ENCODE data around the gene PIGU. TPM values are rescaled to one million over a fixed set of nuclear protein-coding genes. Genes with fewer than 3 reads are reported as not detected.

The PIGU gene
- total RNA-seq, 2 experiments from 2014 or later = 16.6 to 27.9 TPM

DNA sequence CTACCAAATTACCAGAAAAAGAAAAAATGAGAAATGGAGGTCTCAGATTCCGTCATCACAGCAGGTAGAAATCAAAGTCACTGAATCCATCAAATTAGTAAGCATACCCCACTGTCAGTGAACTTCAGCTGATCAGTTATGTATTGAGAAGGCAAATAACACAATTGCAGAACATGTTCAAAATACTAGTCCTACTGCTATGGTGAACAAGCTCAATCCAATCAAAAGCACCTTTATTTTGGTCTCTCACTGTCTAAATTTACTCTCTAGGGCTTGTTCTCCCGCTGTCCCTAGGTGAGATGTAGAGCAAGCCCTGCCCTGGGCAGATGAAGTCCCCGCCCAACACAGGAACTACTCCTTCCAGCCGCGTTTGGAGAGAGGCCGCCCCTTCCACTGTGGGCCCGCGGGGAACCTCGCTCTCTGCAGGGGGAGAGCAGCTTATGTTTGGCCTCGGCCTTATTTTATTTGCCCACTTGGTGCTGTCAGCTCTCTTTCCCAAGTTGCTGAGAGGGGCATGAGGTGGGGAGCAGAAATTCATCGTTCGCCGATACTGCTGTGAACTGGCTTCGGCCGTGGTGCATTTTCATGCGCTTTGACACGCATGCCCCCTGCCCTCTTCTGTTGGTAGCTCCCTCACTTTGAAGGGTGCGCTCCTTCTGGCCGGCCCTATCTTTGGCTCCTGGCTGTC is 132.6 kb downstream of the PIGU start:
- H2AFZ ChIP-seq (ENCODE audit: low read length) = no peak overlapping the region
- H4K20me1 ChIP-seq (ENCODE audit: insufficient read depth, low read length) = no peaks in the 10 kb centered on the region
- no peak overlapping the region for H3K27ac ChIP-seq (ENCODE audit: low read depth, low read length, poor library complexity, severe bottlenecking)
- no peak overlapping the region for H3K4me2 ChIP-seq (ENCODE audit: low read length)
- POLR2A ChIA-PET = interaction anchor here (0.5 to 0.8 kb wide), 2 partner anchors 139 to 340 kb away, joined by 3 to 5 read pairs; no protein-coding TSS in a partner anchor
- intact Hi-C loops (cut with micrococcal nuclease; ENCODE audit: unreplicated experiment) = no loop called here
- no peak for DNase-seq (ENCODE audit: low spot score)
- H3K9me3 ChIP-seq (ENCODE audit: low read length) = no peaks in the 10 kb centered on the region
- no peak for TF ChIP-seq EZH2phosphoT487 (IDR thresholded peaks at IDR 0.05; ENCODE audit: borderline replicate concordance, low read depth, low read length)
- no peak overlapping the region for H3K4me3 ChIP-seq (ENCODE audit: low read depth, low read length, poor library complexity, severe bottlenecking)
- H3K9me2 ChIP-seq (ENCODE audit: insufficient read depth, low read length) = no peaks in the 10 kb centered on the region
- CTCF ChIA-PET (ENCODE audit: unreplicated experiment) = interaction anchor here (0.5 to 0.6 kb wide), 2 partner anchors 119 to 650 kb away, joined by 4 read pairs; no protein-coding TSS in a partner anchor
- peaks cover 10% of the 10 kb centered on the region; the same call in 1 of the 2 replicates for H3K36me3 ChIP-seq (ENCODE audit: insufficient read depth, low read length)
- no peaks in the 10 kb centered on the region for H3K4me1 ChIP-seq (ENCODE audit: insufficient read depth, low read length, poor library complexity, severe bottlenecking)
- no peaks in the 10 kb centered on the region for H3K79me2 ChIP-seq (ENCODE audit: insufficient read depth, low read depth, low read length)
- no TSS peak for BruUV-seq (replicated peaks)

DNA sequence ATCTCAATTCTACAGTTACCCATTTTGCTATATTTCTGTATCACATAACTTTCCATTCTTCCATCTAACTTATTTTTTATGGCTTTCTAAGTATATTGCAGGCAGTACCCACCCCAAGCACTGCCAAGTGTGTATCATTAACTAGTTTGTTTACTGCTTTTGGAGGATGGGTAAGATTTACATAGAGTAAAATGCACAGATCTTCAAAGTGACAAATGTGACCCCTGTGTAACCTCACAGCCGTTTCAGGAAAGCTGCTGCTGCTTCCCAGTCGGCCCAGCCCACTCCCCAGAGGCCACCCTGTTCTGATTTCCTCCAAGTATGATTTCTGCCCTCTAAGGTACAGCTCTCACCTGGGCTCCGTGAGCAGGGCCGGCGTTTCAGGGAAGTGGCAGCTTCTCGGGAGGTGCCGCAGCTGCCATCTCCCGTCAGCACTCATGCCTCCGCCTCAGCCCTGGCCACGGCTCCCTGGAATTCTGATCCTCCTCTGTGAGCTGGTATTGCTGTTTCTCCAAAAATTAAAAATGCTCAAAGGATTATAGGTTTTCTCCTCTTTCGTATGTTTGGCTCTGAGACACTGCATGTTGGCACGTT is 133.3 kb downstream of the PIGU start:
- POLR2A ChIA-PET = interaction anchor here (0.5 kb wide), 1 partner anchor 339 kb away, joined by 5 read pairs; no protein-coding TSS in a partner anchor
- H3K79me2 ChIP-seq (ENCODE audit: insufficient read depth, low read depth, low read length) = no peaks in the 10 kb centered on the region
- H3K27ac ChIP-seq (ENCODE audit: low read depth, low read length, poor library complexity, severe bottlenecking) = no peak overlapping the region
- no peaks in the 10 kb centered on the region for H3K9me3 ChIP-seq (ENCODE audit: low read length)
- H4K20me1 ChIP-seq (ENCODE audit: insufficient read depth, low read length) = no peaks in the 10 kb centered on the region
- H3K4me1 ChIP-seq (ENCODE audit: insufficient read depth, low read length, poor library complexity, severe bottlenecking) = no peaks in the 10 kb centered on the region
- intact Hi-C loops (cut with micrococcal nuclease; ENCODE audit: unreplicated experiment) = no loop called here
- DNase-seq (ENCODE audit: low spot score) = no peak
- no peak overlapping the region for H3K4me2 ChIP-seq (ENCODE audit: low read length)
- H2AFZ ChIP-seq (ENCODE audit: low read length) = no peak overlapping the region
- no TSS peak for BruUV-seq (replicated peaks)
- CTCF ChIA-PET (ENCODE audit: unreplicated experiment) = no interaction called here
- no peak overlapping the region for H3K4me3 ChIP-seq (ENCODE audit: low read depth, low read length, poor library complexity, severe bottlenecking)
- no peaks in the 10 kb centered on the region for H3K9me2 ChIP-seq (ENCODE audit: insufficient read depth, low read length)
- no peak for TF ChIP-seq EZH2phosphoT487 (IDR thresholded peaks at IDR 0.05; ENCODE audit: borderline replicate concordance, low read depth, low read length)
- TF ChIP-seq, protein P1, sequence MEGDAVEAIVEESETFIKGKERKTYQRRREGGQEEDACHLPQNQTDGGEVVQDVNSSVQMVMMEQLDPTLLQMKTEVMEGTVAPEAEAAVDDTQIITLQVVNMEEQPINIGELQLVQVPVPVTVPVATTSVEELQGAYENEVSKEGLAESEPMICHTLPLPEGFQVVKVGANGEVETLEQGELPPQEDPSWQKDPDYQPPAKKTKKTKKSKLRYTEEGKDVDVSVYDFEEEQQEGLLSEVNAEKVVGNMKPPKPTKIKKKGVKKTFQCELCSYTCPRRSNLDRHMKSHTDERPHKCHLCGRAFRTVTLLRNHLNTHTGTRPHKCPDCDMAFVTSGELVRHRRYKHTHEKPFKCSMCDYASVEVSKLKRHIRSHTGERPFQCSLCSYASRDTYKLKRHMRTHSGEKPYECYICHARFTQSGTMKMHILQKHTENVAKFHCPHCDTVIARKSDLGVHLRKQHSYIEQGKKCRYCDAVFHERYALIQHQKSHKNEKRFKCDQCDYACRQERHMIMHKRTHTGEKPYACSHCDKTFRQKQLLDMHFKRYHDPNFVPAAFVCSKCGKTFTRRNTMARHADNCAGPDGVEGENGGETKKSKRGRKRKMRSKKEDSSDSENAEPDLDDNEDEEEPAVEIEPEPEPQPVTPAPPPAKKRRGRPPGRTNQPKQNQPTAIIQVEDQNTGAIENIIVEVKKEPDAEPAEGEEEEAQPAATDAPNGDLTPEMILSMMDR (conservative IDR thresholded peaks at IDR 0.05; ENCODE audit: low read length) = no peak
- H3K36me3 ChIP-seq (ENCODE audit: insufficient read depth, low read length) = peaks cover 17% of the 10 kb centered on the region; the same call in 1 of the 2 replicates

- Histone ChIP-seq H3K9me2 (ENCODE audit: insufficient read depth, low read length) (no peaks in the 10 kb centered on the region), H3K4me2 (ENCODE audit: low read length) (no peak overlapping the region), H3K79me2 (ENCODE audit: insufficient read depth, low read depth, low read length) (no peaks in the 10 kb centered on the region), H3K36me3 (ENCODE audit: insufficient read depth, low read length) (peaks cover 22% of the 10 kb centered on the region; the same call in 1 of the 2 replicates), H3K27ac (ENCODE audit: low read depth, low read length, poor library complexity, severe bottlenecking) (no peak overlapping the region), H3K4me3 (ENCODE audit: low read depth, low read length, poor library complexity, severe bottlenecking) (no peak overlapping the region), H3K9me3 (ENCODE audit: low read length) (no peaks in the 10 kb centered on the region), H4K20me1 (ENCODE audit: insufficient read depth, low read length) (no peaks in the 10 kb centered on the region), H2AFZ (ENCODE audit: low read length) (no peak overlapping the region), H3K4me1 (ENCODE audit: insufficient read depth, low read length, poor library complexity, severe bottlenecking) (no peaks in the 10 kb centered on the region)
- ChIA-PET POLR2A (interaction anchor here (0.7 kb wide), 1 partner anchor 232 kb away, joined by 3 read pairs; no protein-coding TSS in a partner anchor), CTCF (ENCODE audit: unreplicated experiment) (no interaction called here)
- no peak for DNase-seq (ENCODE audit: low spot score)
- no TSS peak for BruUV-seq (replicated peaks)
- TF ChIP-seq, protein P1 (conservative IDR thresholded peaks at IDR 0.05; ENCODE audit: low read length) = no peak
- no peak for TF ChIP-seq EZH2phosphoT487 (IDR thresholded peaks at IDR 0.05; ENCODE audit: borderline replicate concordance, low read depth, low read length)
- intact Hi-C loops (cut with micrococcal nuclease; ENCODE audit: unreplicated experiment) = no loop called here
Measured at GRCh38 chr20:34542439-34542838, 134.5 kb downstream of the PIGU start.

Measured in OCI-LY7 (cell line).